Measurements from ENCODE around the gene CAPNS2.

GRCh38 chr16:55532227-55532626 lies 34.3 kb upstream of the CAPNS2 start:
- no peak for TF ChIP-seq POLR2A (IDR thresholded peaks at IDR 0.05; ENCODE audit: low read length)
- no peak for TF ChIP-seq GATA1 (IDR thresholded peaks at IDR 0.05; ENCODE audit: low read depth, low read length)
